WTC11 (cell line): ENCODE results near the gene IL20. TPM values are rescaled to one million over a fixed set of nuclear protein-coding genes. Genes with fewer than 3 reads are reported as not detected.

Experiments
- ATAC-seq: fragments of 200-7000 bp; cut with Tn5 transposase; 2 replicates; pipeline ENCODE4 v1.10.0; 2021; ENCODE audit warnings: mild to moderate bottlenecking, moderate library complexity
- CTCF ChIA-PET: fragments of 300-600 bp; sonication (Branson Sonifier 250); formaldehyde crosslinking; loops from one replicate; lab custom pipeline; 2021; ENCODE audit warnings: antibody characterized with exemption; lab: Charles Lee
- POLR2A ChIA-PET: fragments of 350-600 bp; sonication (Branson Sonifier 250); formaldehyde crosslinking; loops from one replicate; lab custom pipeline; 2021; ENCODE audit warnings: antibody characterized with exemption; lab: Charles Lee
- DNase-seq: peaks from one replicate; pipeline ENCODE4 v3.0.0; 2021; ENCODE audit warnings: low spot score
- H3K27ac Mint-ChIP-seq: 2 replicates; pipeline ENCODE4 v1.8.0; 2021; ENCODE audit warnings: mixed read lengths
- H3K27me3 Mint-ChIP-seq: 2 replicates; pipeline ENCODE4 v1.8.0; 2021; ENCODE audit warnings: low read depth, mild to moderate bottlenecking, moderate library complexity, mixed read lengths
- H3K36me3 Mint-ChIP-seq: 2 replicates; pipeline ENCODE4 v1.8.0; 2021; ENCODE audit warnings: mixed read lengths
- H3K4me1 Mint-ChIP-seq: 2 replicates; pipeline ENCODE4 v1.8.0; 2022; ENCODE audit warnings: mixed read lengths
- H3K4me3 Mint-ChIP-seq: 2 replicates; pipeline ENCODE4 v1.8.0; 2021; ENCODE audit warnings: mild to moderate bottlenecking, moderate library complexity, mixed read lengths
- H3K9me3 Mint-ChIP-seq: 2 replicates; pipeline ENCODE4 v1.8.0; 2021; ENCODE audit warnings: mixed read lengths
- AFF4 ChIP-seq: sonication (generic); formaldehyde crosslinking; IDR thresholded peaks from 2 replicates; pipeline ENCODE4 v1.8.1; 2023; ENCODE audit warnings: mild to moderate bottlenecking, missing genetic modification reagents, borderline replicate concordance
- ATF1 ChIP-seq: sonication (generic); formaldehyde crosslinking; IDR thresholded peaks from 2 replicates; pipeline ENCODE4 v1.8.1; 2023; ENCODE audit warnings: mild to moderate bottlenecking, moderate library complexity, missing genetic modification reagents
- CREB1 ChIP-seq: sonication (generic); formaldehyde crosslinking; IDR thresholded peaks from 2 replicates; pipeline ENCODE4 v1.8.0; 2023; ENCODE audit warnings: mild to moderate bottlenecking, missing genetic modification reagents
- EMX1 ChIP-seq: fragments of 250-450 bp; sonication (Bioruptor Pico); IDR thresholded peaks from 2 replicates; pipeline ENCODE4 v1.8.0; 2021; ENCODE audit warnings: mild to moderate bottlenecking
- ETV6 ChIP-seq: sonication (generic); formaldehyde crosslinking; IDR thresholded peaks from 2 replicates; pipeline ENCODE4 v1.8.1; 2022; ENCODE audit warnings: mild to moderate bottlenecking, missing genetic modification reagents
- FOXK1 ChIP-seq: sonication (generic); formaldehyde crosslinking; IDR thresholded peaks from 2 replicates; pipeline ENCODE4 v1.8.0; 2022; ENCODE audit warnings: mild to moderate bottlenecking, moderate library complexity, missing genetic modification reagents
- FOXP1 ChIP-seq: sonication (generic); formaldehyde crosslinking; IDR thresholded peaks from 2 replicates; pipeline ENCODE4 v1.8.0; 2022; ENCODE audit warnings: missing genetic modification reagents, mild to moderate bottlenecking, moderate library complexity, borderline replicate concordance
- GRHL2 ChIP-seq: fragments of 250-450 bp; sonication (Bioruptor Pico); IDR thresholded peaks from 2 replicates; pipeline ENCODE4 v1.8.0; 2022; ENCODE audit warnings: mild to moderate bottlenecking, moderate library complexity; ENCODE audit not compliant: insufficient replicate concordance, severe bottlenecking
- OVOL2 ChIP-seq: fragments of 250-450 bp; sonication (Bioruptor Pico); IDR thresholded peaks from 2 replicates; pipeline ENCODE4 v1.9.0; 2021; ENCODE audit warnings: mild to moderate bottlenecking, borderline replicate concordance
- PREB ChIP-seq: sonication (generic); formaldehyde crosslinking; IDR thresholded peaks from 2 replicates; pipeline ENCODE4 v1.8.1; 2022; ENCODE audit warnings: mild to moderate bottlenecking, missing genetic modification reagents, moderate library complexity, borderline replicate concordance
- SOX15 ChIP-seq: fragments of 250-450 bp; sonication (Bioruptor Pico); IDR thresholded peaks from 2 replicates; pipeline ENCODE4 v1.9.0; 2021; ENCODE audit warnings: mild to moderate bottlenecking
- ZNF138 ChIP-seq: sonication (generic); formaldehyde crosslinking; conservative IDR thresholded peaks from 2 replicates; pipeline ENCODE4 v1.8.1; 2022; ENCODE audit warnings: mild to moderate bottlenecking, moderate library complexity, missing genetic modification reagents
- ZNF263 ChIP-seq: sonication (generic); formaldehyde crosslinking; IDR thresholded peaks from 2 replicates; pipeline ENCODE4 v1.8.1; 2022; ENCODE audit warnings: low read depth, mild to moderate bottlenecking, moderate library complexity, missing genetic modification reagents
- ZNF532 ChIP-seq: fragments of 250-450 bp; sonication (Bioruptor Pico); IDR thresholded peaks from 2 replicates; pipeline ENCODE4 v1.9.0; 2021; ENCODE audit warnings: mild to moderate bottlenecking, borderline replicate concordance
- total RNA-seq: library from RNA; stranded (reverse); gene quantifications from 3 replicates; pipeline ENCODE4 v1.2.3, GENCODE V29; 2021
- TF ChIP-seq, protein P1 (sequence below): sonication (generic); formaldehyde crosslinking; IDR thresholded peaks from 2 replicates; pipeline ENCODE4 v1.8.0; 2022; ENCODE audit warnings: mild to moderate bottlenecking, missing genetic modification reagents
- TF ChIP-seq, protein P2 (sequence below): fragments of 250-450 bp; sonication (Bioruptor Pico); IDR thresholded peaks from 2 replicates; pipeline ENCODE4 v1.8.0; 2021; ENCODE audit warnings: mild to moderate bottlenecking
- TF ChIP-seq, protein P3 (sequence below): sonication (generic); formaldehyde crosslinking; IDR thresholded peaks from 2 replicates; pipeline ENCODE4 v1.8.1; 2023; ENCODE audit warnings: mild to moderate bottlenecking, moderate library complexity, missing genetic modification reagents
- TF ChIP-seq, protein P4 (sequence below): sonication (generic); formaldehyde crosslinking; conservative IDR thresholded peaks from 2 replicates; pipeline ENCODE4 v1.8.1; 2023; ENCODE audit warnings: mild to moderate bottlenecking, low read depth, missing genetic modification reagents, moderate library complexity

The IL20 gene
- total RNA-seq, 1 experiment from 2014 or later, result not detected

GRCh38 chr1:206843626-206844025 is 21.8 kb upstream of the IL20 start:
- Mint-ChIP-seq H3K9me3 (no peaks in the 10 kb centered on the region), H3K36me3 (no peaks in the 10 kb centered on the region), H3K4me3 (no peak overlapping the region), H3K4me1 (no peaks in the 10 kb centered on the region), H3K27me3 (no peaks in the 10 kb centered on the region), H3K27ac (no peak overlapping the region)
- ATAC-seq (no peak), DNase-seq (no peak)
- TF ChIP-seq EMX1 (CRISPR knock-in tag) (no peak), CREB1 (CRISPR knock-in tag) (no peak), ZNF138 (CRISPR knock-in tag) (no peak), ZNF532 (CRISPR knock-in tag) (no peak), OVOL2 (no peak), GRHL2 (CRISPR knock-in tag) (no peak), SOX15 (CRISPR knock-in tag) (no peak), AFF4 (CRISPR knock-in tag) (no peak), ATF1 (CRISPR knock-in tag) (no peak), FOXP1 (CRISPR knock-in tag) (no peak), FOXK1 (CRISPR knock-in tag) (no peak), ZNF263 (CRISPR knock-in tag) (no peak), PREB (no peak), ETV6 (CRISPR knock-in tag) (no peak)
- TF ChIP-seq, protein P1, sequence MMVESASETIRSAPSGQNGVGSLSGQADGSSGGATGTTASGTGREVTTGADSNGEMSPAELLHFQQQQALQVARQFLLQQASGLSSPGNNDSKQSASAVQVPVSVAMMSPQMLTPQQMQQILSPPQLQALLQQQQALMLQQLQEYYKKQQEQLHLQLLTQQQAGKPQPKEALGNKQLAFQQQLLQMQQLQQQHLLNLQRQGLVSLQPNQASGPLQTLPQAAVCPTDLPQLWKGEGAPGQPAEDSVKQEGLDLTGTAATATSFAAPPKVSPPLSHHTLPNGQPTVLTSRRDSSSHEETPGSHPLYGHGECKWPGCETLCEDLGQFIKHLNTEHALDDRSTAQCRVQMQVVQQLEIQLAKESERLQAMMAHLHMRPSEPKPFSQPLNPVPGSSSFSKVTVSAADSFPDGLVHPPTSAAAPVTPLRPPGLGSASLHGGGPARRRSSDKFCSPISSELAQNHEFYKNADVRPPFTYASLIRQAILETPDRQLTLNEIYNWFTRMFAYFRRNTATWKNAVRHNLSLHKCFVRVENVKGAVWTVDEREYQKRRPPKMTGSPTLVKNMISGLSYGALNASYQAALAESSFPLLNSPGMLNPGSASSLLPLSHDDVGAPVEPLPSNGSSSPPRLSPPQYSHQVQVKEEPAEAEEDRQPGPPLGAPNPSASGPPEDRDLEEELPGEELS (CRISPR knock-in tag), result no peak
- TF ChIP-seq, protein P2, sequence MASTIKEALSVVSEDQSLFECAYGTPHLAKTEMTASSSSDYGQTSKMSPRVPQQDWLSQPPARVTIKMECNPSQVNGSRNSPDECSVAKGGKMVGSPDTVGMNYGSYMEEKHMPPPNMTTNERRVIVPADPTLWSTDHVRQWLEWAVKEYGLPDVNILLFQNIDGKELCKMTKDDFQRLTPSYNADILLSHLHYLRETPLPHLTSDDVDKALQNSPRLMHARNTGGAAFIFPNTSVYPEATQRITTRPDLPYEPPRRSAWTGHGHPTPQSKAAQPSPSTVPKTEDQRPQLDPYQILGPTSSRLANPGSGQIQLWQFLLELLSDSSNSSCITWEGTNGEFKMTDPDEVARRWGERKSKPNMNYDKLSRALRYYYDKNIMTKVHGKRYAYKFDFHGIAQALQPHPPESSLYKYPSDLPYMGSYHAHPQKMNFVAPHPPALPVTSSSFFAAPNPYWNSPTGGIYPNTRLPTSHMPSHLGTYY (CRISPR knock-in tag), result no peak
- TF ChIP-seq, protein P3, sequence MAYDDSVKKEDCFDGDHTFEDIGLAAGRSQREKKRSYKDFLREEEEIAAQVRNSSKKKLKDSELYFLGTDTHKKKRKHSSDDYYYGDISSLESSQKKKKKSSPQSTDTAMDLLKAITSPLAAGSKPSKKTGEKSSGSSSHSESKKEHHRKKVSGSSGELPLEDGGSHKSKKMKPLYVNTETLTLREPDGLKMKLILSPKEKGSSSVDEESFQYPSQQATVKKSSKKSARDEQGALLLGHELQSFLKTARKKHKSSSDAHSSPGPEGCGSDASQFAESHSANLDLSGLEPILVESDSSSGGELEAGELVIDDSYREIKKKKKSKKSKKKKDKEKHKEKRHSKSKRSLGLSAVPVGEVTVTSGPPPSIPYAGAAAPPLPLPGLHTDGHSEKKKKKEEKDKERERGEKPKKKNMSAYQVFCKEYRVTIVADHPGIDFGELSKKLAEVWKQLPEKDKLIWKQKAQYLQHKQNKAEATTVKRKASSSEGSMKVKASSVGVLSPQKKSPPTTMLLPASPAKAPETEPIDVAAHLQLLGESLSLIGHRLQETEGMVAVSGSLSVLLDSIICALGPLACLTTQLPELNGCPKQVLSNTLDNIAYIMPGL (CRISPR knock-in tag), result no peak
- TF ChIP-seq, protein P4, sequence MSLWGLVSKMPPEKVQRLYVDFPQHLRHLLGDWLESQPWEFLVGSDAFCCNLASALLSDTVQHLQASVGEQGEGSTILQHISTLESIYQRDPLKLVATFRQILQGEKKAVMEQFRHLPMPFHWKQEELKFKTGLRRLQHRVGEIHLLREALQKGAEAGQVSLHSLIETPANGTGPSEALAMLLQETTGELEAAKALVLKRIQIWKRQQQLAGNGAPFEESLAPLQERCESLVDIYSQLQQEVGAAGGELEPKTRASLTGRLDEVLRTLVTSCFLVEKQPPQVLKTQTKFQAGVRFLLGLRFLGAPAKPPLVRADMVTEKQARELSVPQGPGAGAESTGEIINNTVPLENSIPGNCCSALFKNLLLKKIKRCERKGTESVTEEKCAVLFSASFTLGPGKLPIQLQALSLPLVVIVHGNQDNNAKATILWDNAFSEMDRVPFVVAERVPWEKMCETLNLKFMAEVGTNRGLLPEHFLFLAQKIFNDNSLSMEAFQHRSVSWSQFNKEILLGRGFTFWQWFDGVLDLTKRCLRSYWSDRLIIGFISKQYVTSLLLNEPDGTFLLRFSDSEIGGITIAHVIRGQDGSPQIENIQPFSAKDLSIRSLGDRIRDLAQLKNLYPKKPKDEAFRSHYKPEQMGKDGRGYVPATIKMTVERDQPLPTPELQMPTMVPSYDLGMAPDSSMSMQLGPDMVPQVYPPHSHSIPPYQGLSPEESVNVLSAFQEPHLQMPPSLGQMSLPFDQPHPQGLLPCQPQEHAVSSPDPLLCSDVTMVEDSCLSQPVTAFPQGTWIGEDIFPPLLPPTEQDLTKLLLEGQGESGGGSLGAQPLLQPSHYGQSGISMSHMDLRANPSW (CRISPR knock-in tag), result no peak
- POLR2A ChIA-PET, result no interaction called here
- CTCF ChIA-PET, result no interaction called here
